Measurements from ENCODE around the gene CFAP206.
"Not testable (repeated sequence)": the region's sequence is repeated elsewhere in the genome, so short reads cannot be mapped to it uniquely, and the experiment has no call there.

The CFAP206 gene

GRCh38 chr6:87483929-87484328 is 76.2 kb downstream of the CFAP206 start:
- no peak overlapping the region for H3K4me3 ChIP-seq (ENCODE audit: low read depth, low read length)
- peak; percentile 68 for DNase-seq (ENCODE audit: low read depth)
- TF ChIP-seq CTCF (conservative IDR thresholded peaks at IDR 0.05; ENCODE audit: low read depth, low read length) = peak; percentile 32

GRCh38 chr6:87484491-87484890 is 76.7 kb downstream of the CFAP206 start:
- no peak for DNase-seq (ENCODE audit: low read depth)

GRCh38 chr6:87487555-87487954 is 79.8 kb downstream of the CFAP206 start:
- TF ChIP-seq CTCF (conservative IDR thresholded peaks at IDR 0.05; ENCODE audit: low read depth, low read length) = no peak
- peak; percentile 19 for DNase-seq (ENCODE audit: low read depth)

More at GRCh38 chr6:87484491-87484890, 76.7 kb downstream of the CFAP206 start:
- H3K4me3 ChIP-seq (ENCODE audit: low read depth, low read length) = no peak overlapping the region
- TF ChIP-seq CTCF (conservative IDR thresholded peaks at IDR 0.05; ENCODE audit: low read depth, low read length) = no peak

GRCh38 chr6:87489326-87489725 is 81.6 kb downstream of the CFAP206 start:
- DNase-seq (ENCODE audit: low read depth); H3K4me3 ChIP-seq (ENCODE audit: low read depth, low read length): not testable (repeated sequence)

More at GRCh38 chr6:87487555-87487954, 79.8 kb downstream of the CFAP206 start:
- no peak overlapping the region for H3K4me3 ChIP-seq (ENCODE audit: low read depth, low read length)

- no peak for DNase-seq (ENCODE audit: low read depth)
- no peak for TF ChIP-seq CTCF (conservative IDR thresholded peaks at IDR 0.05; ENCODE audit: low read depth, low read length)
- H3K4me3 ChIP-seq (ENCODE audit: low read depth, low read length) = no peak overlapping the region
Observed at GRCh38 chr6:87494761-87495422, 87.1 kb downstream of the CFAP206 start.

- DNase-seq (ENCODE audit: low read depth) = no peak
- no peak overlapping the region for H3K4me3 ChIP-seq (ENCODE audit: low read depth, low read length)
- TF ChIP-seq CTCF (conservative IDR thresholded peaks at IDR 0.05; ENCODE audit: low read depth, low read length) = no peak
Observed at GRCh38 chr6:87498048-87498447, 90.3 kb downstream of the CFAP206 start.

- no peak for TF ChIP-seq CTCF (conservative IDR thresholded peaks at IDR 0.05; ENCODE audit: low read depth, low read length)
- DNase-seq (ENCODE audit: low read depth) = no peak
- no peak overlapping the region for H3K4me3 ChIP-seq (ENCODE audit: low read depth, low read length)
Observed at GRCh38 chr6:87501809-87502572, 94.2 kb downstream of the CFAP206 start.
